C4-2B (cell line): ENCODE measurements around the gene ZBTB49.

ENCODE experiments used
- ZFX ChIP-seq: fragments of 450-650 bp; IDR thresholded peaks from 2 replicates; pipeline ENCODE4 v1.6.1; 2017
- TF ChIP-seq, protein P1 (sequence below): fragments of 450-650 bp; conservative IDR thresholded peaks from 2 replicates; pipeline ENCODE4 v1.5.1; 2017; ENCODE audit warnings: mild to moderate bottlenecking

DNA sequence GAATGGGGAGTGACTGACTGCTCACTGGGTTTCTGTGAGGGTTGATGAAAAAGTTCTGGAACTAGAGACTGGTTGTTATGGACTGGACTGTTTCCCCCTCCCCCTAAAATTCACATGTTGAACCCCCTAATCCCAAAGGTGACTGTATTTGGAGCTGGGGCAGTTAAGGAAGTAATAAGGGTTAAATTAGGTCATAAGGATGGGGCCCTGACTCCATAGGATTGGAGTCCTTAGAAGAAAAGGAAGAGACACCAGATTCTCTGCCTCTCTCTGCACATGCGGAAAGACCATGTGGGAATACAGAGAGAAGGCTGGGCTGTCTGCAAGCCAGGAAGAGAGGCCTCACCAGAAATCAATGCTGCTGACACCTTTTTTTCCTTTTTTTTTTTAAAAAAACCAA is 38.2 kb downstream of the ZBTB49 start:
- TF ChIP-seq, protein P1, sequence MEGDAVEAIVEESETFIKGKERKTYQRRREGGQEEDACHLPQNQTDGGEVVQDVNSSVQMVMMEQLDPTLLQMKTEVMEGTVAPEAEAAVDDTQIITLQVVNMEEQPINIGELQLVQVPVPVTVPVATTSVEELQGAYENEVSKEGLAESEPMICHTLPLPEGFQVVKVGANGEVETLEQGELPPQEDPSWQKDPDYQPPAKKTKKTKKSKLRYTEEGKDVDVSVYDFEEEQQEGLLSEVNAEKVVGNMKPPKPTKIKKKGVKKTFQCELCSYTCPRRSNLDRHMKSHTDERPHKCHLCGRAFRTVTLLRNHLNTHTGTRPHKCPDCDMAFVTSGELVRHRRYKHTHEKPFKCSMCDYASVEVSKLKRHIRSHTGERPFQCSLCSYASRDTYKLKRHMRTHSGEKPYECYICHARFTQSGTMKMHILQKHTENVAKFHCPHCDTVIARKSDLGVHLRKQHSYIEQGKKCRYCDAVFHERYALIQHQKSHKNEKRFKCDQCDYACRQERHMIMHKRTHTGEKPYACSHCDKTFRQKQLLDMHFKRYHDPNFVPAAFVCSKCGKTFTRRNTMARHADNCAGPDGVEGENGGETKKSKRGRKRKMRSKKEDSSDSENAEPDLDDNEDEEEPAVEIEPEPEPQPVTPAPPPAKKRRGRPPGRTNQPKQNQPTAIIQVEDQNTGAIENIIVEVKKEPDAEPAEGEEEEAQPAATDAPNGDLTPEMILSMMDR: no peak
- no peak for TF ChIP-seq ZFX
